Body of pancreas (tissue), 4 donors: ENCODE data around the gene TTLL10.

ENCODE experiments used
- POLR2A ChIP-seq, 3 donors: fragments of 450-650 bp; IDR thresholded peaks; one replicate each; pipeline ENCODE4 v1.6.1; 2016; ENCODE audit warnings: antibody characterized with exemption in 3 of 3, mild to moderate bottlenecking in 2 of 3
- TF ChIP-seq, protein P1 (sequence below), 7 experiments: fragments of 450-650 bp in 4 of 7; fragments of 200-600 bp in 3 of 7; sonication (generic) in 3 of 7; IDR thresholded peaks; one replicate each; pipeline ENCODE4 v1.5.1; 2016 to 2019; ENCODE audit warnings: antibody characterized with exemption in 7 of 7

DNA sequence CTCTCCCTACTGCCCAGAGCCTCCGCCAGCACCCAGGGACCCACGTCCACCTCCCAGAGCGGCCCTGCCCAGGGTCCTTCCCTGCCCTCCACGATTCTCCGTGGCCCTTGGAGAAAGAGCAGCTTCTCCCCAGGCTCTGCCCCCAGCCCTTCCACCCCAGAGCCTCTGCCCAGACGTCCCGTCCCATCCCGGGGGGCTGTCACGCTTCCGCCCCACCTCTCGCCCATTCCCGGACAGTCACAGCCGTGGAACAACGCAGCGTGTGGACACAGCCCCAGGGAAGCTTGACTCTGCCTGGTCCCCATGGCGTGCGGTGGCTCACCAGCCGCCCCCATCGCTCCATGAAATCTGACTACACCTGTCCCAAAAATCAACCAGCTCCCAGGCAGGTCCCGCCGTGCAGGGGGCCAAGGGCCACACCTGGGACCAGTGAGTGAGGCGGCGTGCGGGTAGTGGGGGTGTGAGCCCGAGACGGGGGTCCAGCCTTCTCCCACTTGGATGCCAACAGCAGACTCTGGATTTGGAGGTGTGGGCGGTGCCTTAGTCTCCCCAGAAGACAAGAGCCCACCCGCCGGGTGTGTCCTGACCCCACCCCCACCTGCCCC lies 12.5 kb upstream of the TTLL10 start:
- TF ChIP-seq, protein P1, sequence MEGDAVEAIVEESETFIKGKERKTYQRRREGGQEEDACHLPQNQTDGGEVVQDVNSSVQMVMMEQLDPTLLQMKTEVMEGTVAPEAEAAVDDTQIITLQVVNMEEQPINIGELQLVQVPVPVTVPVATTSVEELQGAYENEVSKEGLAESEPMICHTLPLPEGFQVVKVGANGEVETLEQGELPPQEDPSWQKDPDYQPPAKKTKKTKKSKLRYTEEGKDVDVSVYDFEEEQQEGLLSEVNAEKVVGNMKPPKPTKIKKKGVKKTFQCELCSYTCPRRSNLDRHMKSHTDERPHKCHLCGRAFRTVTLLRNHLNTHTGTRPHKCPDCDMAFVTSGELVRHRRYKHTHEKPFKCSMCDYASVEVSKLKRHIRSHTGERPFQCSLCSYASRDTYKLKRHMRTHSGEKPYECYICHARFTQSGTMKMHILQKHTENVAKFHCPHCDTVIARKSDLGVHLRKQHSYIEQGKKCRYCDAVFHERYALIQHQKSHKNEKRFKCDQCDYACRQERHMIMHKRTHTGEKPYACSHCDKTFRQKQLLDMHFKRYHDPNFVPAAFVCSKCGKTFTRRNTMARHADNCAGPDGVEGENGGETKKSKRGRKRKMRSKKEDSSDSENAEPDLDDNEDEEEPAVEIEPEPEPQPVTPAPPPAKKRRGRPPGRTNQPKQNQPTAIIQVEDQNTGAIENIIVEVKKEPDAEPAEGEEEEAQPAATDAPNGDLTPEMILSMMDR (IDR thresholded peaks at IDR 0.05), result no peak
- TF ChIP-seq POLR2A (IDR thresholded peaks at IDR 0.05), result no peak
